Measurements from ENCODE around the gene TEX264.

Gene TEX264

GRCh38 chr3:51704511-51704950, 33.5 kb downstream of the TEX264 start:
- no peak for DNase-seq (ENCODE audit: low read depth)
- no peak overlapping the region for H3K4me3 ChIP-seq (ENCODE audit: low read depth, low read length)
- TF ChIP-seq, protein P1, sequence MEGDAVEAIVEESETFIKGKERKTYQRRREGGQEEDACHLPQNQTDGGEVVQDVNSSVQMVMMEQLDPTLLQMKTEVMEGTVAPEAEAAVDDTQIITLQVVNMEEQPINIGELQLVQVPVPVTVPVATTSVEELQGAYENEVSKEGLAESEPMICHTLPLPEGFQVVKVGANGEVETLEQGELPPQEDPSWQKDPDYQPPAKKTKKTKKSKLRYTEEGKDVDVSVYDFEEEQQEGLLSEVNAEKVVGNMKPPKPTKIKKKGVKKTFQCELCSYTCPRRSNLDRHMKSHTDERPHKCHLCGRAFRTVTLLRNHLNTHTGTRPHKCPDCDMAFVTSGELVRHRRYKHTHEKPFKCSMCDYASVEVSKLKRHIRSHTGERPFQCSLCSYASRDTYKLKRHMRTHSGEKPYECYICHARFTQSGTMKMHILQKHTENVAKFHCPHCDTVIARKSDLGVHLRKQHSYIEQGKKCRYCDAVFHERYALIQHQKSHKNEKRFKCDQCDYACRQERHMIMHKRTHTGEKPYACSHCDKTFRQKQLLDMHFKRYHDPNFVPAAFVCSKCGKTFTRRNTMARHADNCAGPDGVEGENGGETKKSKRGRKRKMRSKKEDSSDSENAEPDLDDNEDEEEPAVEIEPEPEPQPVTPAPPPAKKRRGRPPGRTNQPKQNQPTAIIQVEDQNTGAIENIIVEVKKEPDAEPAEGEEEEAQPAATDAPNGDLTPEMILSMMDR (conservative IDR thresholded peaks at IDR 0.05; ENCODE audit: low read depth, low read length) = no peak

GRCh38 chr3:51705276-51706020, 34.4 kb downstream of the TEX264 start:
- no peak overlapping the region for H3K4me3 ChIP-seq (ENCODE audit: low read depth, low read length)
- TF ChIP-seq, protein P1 (conservative IDR thresholded peaks at IDR 0.05; ENCODE audit: low read depth, low read length) = no peak
- no peak for DNase-seq (ENCODE audit: low read depth)

- no peak for DNase-seq (ENCODE audit: low read depth)
- no peak overlapping the region for H3K4me3 ChIP-seq (ENCODE audit: low read depth, low read length)
- TF ChIP-seq, protein P1 (conservative IDR thresholded peaks at IDR 0.05; ENCODE audit: low read depth, low read length) = no peak
These were observed 35.0 kb downstream of the TEX264 start for GRCh38 chr3:51706021-51706485.

DNA sequence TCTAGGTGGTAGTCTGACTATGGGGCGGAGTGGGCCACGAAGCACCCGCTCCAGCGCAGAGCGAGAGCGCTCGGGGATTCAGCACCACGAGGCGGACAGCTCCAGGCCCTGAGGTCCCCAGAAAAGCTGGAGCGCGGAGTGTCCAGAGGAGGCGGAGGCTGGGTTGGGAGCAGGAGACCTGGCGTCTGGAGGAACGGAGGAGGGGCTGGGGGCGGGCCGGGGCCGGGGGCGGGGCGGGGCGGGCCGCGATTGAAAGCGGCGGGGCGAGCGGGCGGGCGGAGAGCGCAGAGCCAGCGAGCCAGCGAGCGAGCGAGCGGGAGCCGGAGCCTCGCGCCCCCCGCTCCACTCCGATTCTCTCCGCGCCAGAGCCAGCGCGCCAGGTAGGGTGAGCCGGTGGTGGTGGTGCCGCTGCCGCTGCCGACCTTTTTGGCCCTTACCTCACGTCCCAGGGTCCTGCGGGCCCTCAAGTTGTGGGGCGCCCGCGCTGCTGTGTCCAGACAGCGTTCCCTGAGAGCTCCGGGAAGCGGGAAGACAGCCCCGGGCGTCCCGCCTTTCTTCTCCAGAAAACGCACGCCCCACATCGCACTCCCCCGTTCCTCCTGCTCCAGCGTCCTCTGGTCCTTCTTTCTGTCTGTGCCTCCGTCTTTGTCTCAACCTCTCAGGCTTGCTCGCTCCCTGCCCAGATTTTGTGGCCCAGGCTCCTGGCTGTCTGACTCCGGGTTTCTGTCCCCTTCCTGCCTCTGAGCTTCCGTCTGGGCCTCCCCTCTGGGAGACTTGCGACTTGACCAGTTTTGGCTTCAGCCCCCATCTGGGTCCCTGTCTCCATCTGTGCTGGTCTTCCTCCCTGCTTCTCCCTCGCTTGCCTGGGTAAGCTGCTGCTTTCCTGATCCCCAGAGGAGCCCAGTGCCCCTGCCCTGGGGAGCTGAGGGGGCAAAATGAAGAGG, 36.0 kb downstream of the TEX264 start, which contains the start of gene GRM2:
Gene GRM2, plus strand, starts transcription at position 281 of the 944 bp plus-strand sequence. CDS start 1,916 bp downstream, outside the sequence.
- peak within 1 kb of the TSS; percentile 50 for H3K4me3 ChIP-seq (ENCODE audit: low read depth, low read length)
- DNase-seq (ENCODE audit: low read depth) = peak; percentile 89
- TF ChIP-seq, protein P1 (conservative IDR thresholded peaks at IDR 0.05; ENCODE audit: low read depth, low read length) = no peak

GRCh38 chr3:51708216-51708845, 37.3 kb downstream of the TEX264 start:
- DNase-seq (ENCODE audit: low read depth) = no peak
- no peak overlapping the region for H3K4me3 ChIP-seq (ENCODE audit: low read depth, low read length)
- TF ChIP-seq, protein P1 (conservative IDR thresholded peaks at IDR 0.05; ENCODE audit: low read depth, low read length) = no peak

- no peak for DNase-seq (ENCODE audit: low read depth)
- H3K4me3 ChIP-seq (ENCODE audit: low read depth, low read length) = no peak overlapping the region
- TF ChIP-seq, protein P1 (conservative IDR thresholded peaks at IDR 0.05; ENCODE audit: low read depth, low read length) = no peak
These were observed 38.0 kb downstream of the TEX264 start for GRCh38 chr3:51709004-51709420.
